ENCODE results near the gene IQCH. TPM values are rescaled to one million over a fixed set of nuclear protein-coding genes. Genes with fewer than 3 reads are reported as not detected.

Gene IQCH
- total RNA-seq: 1 to 10 TPM; 1.7 to 2.4 TPM

GRCh38 chr15:67254238-67255175, at the start of gene IQCH, which contains the start of gene AAGAB:
Gene IQCH, plus strand, starts transcription at chr15:67254786. Its CDS starts 111 bp downstream, at chr15:67254897.
Gene AAGAB, minus strand, starts transcription at chr15:67254661. Its CDS starts 30 bp downstream, at chr15:67254631.

GRCh38 chr15:67521029-67521782, 266.6 kb downstream of the IQCH start, which contains the start of gene C15orf61:
Gene C15orf61, plus strand, starts transcription at chr15:67521131. Its CDS starts 118 bp downstream, at chr15:67521249.

DNA sequence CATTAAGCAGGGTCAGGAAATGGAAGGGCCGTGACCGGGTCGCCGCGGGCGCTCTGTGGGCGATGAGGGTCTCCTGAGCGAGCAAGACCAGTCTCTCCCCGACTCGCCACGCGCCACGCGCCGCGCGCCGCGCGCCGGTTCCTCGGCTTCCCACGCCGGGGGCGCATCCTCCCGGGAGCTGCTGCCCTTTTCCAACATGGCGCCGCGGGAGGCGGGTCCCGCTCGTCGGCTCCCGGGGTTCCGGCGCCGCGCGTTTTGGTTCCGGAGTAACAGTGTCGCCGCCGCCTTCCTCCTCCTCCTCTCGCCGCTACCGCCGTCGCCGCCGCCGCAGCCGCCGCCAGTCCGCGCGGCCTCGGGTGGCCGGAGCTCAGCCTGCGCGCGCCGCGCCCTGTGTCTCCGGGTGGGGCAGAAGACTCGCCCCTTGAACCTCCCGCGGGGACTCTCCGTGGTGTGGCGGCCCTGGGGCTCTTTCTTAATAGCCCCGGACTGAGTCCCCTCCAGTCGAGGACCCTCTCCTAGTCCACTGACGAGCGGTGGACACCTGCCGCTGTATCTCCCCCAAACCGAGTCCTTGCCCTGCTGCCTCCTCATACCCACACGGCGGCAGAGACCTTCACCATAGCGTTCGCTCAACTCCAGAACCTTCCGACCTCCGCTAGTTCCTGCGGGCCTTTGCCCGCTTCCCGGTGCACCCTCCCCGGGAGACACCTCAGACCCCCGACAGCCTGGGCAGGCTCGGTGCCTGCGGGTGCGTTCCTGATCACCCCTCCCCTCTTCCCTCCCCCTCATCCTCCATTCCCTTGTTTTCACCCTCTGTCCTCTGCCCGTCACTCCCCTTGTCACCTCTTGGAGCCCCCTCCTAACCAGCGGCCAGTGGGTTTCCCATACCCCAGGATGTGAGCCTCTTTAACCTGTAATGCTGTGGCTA, 288.1 kb downstream of the IQCH start, which contains the start of gene MAP2K5:
Gene MAP2K5, plus strand, starts transcription at position 284 of the 928 bp plus-strand sequence. Its CDS starts 633 bp downstream, at position 917.

Other genes with a start within 250 kb of the IQCH start
- gene SMAD3, start 189.2 kb upstream of the IQCH start, total RNA-seq: 1 to 10 TPM; 3.4 to 5.0 TPM
- gene AAGAB, start 125 bp upstream of the IQCH start, total RNA-seq: 10 to 100 TPM; 31.0 to 45.3 TPM

Measured in melanocyte of skin (primary cell).